Heart right ventricle (tissue), 16 donors: ENCODE data around the gene ATP11A. TPM values are rescaled to one million over a fixed set of nuclear protein-coding genes. Genes with fewer than 3 reads are reported as not detected.

Experiments
- ATAC-seq, 8 donors: fragments of 200-7000 bp; cut with Tn5 transposase; one replicate each; pipeline ENCODE4 v1.9.1; 2020; ENCODE audit warnings: mild to moderate bottlenecking in 8 of 8, moderate library complexity in 8 of 8, moderate number of reproducible peaks in 1 of 8
- DNase-seq, 2 donors: peaks; one replicate each; pipeline ENCODE4 v3.0.0-alpha.2; 2020
- H3K27ac ChIP-seq, 10 donors: fragments of 200-600 bp; sonication (generic) in 2 of 10; one replicate each; pipeline versions ENCODE4 v1.5.0 to v1.8.0; 2020 to 2022; ENCODE audit warnings: mild to moderate bottlenecking in 3 of 10
- H3K27me3 ChIP-seq, 7 donors: fragments of 200-600 bp; one replicate each; pipeline ENCODE4 v1.8.0; 2021 to 2022; ENCODE audit warnings: mild to moderate bottlenecking in 2 of 7
- H3K36me3 ChIP-seq, 9 donors: fragments of 200-600 bp; sonication (generic) in 1 of 9; one replicate each; pipeline versions ENCODE4 v1.5.0 to v1.8.0; 2020 to 2022; ENCODE audit warnings: mild to moderate bottlenecking in 2 of 9
- H3K4me1 ChIP-seq, 9 donors: fragments of 200-600 bp; sonication (generic) in 1 of 9; one replicate each; pipeline versions ENCODE4 v1.5.0 to v1.8.0; 2020 to 2022; ENCODE audit warnings: mild to moderate bottlenecking in 4 of 9
- H3K4me3 ChIP-seq, 10 donors: fragments of 200-600 bp; sonication (generic) in 2 of 10; one replicate each; pipeline versions ENCODE4 v1.5.0 to v1.8.0; 2020 to 2022; ENCODE audit warnings: mild to moderate bottlenecking in 7 of 10, moderate library complexity in 2 of 10
- H3K9me3 ChIP-seq, 11 donors: fragments of 200-600 bp in 10 of 11; sonication (generic) in 2 of 11; one replicate each; pipeline versions ENCODE4 v1.5.0 to v1.8.0; 2013 to 2022; ENCODE audit warnings: mild to moderate bottlenecking in 2 of 11, control low read depth in 1 of 11, moderate library complexity in 1 of 11
- CTCF ChIP-seq, 9 donors: fragments of 200-600 bp; sonication (generic) in 2 of 9; IDR thresholded peaks; one replicate each; pipeline versions ENCODE4 v1.5.0 to v1.8.0; 2021 to 2022; ENCODE audit warnings: antibody characterized with exemption in 9 of 9, mild to moderate bottlenecking in 5 of 9, moderate library complexity in 1 of 9
- WGBS, 2 donors: extraction: QIAGEN DNeasy Blood & Tissue Kit; methylation state at CpG; one replicate each; pipeline ENCODE4 v1.1.7; 2013; ENCODE audit warnings: inconsistent platforms in 1 of 2; 5-methylcytosine and 5-hydroxymethylcytosine counted together
- intact Hi-C, 10 donors: fragments of 100-400 bp; cut with DNase I; formaldehyde crosslinking; loops; one replicate each; pipeline versions ENCODE4 v1.11.1 to v1.14.2; 2022
- polyA plus RNA-seq, 2 donors: library from polyadenylated mRNA; stranded (reverse); fragments of 200-250 nt; gene quantifications; one replicate each; pipeline ENCODE4 v1.2.3, GENCODE V29; 2013
- total RNA-seq, 10 donors: library from RNA; stranded (reverse); fragmentation: NEBNext Ultra II Directional in 3 of 10; extraction: Animal tissue kit (Norgen Biotek cat#: 25700) in 3 of 10; gene quantifications; one replicate each; pipeline versions ENCODE4 v1.2.1 to v1.2.4, GENCODE V29; 2021 to 2023
- donor health status: Arrhythmogenic right ventricular cardiomyopathy.
- donor health status: ischemic (EF 13 %, LVEDD 7.1; RV severe dilation, severe dysfunction).
- donor health status: healthy with polysubstance abuse.
- donor health status: DM: no; HTN: yes; CAD: no.
- donor health status: DM: no; HTN: no; CAD: no.
- donor health status: ischemic (EF 25% LVEDD 6.9; RV normal size, moderate dysfunction).
- donor health status: ischemic (EF 25% LVEDD 5.7; RV mildly dilated, moderate dysfunction).
- donor health status: healthy.
- donor health status: DM: yes; HTN: yes; CAD: no.
- donor health status: Ischemic cardiomyopathy.
- donor health status: ischemic (EF 35%, LVEDD 5.7; RV mildly dilated, moderate dysfunction).
- donor health status: nonischemic (EF 11% LVEDD 7.7; RV severe dilation, severe dysfunction).
- donor health status: DM: yes; HTN: yes; CAD: no.
- donor health status: PGD.
- donor health status: ischemic (EF 29% LVEDD 5.4; RV normal size, mild dysfunction).
- donor health status: nonischemic (EF 23%, LVEDD 6.1; RV moderate dilation, normal function).

The ATP11A gene
- total and polyA plus RNA-seq, 12 donors, result 20.0 to 164 (median 107) TPM

GRCh38 chr13:112728375-112729126 is 38.7 kb downstream of the ATP11A start:
- no peak for TF ChIP-seq CTCF (IDR thresholded peaks at IDR 0.05)
- intact Hi-C loops, result loop anchor here in 3 of 10 donors (5.0 kb wide), 1 partner anchor 36 kb away; the partner anchor contains the start of gene ATP11A (in 3 of the 3)
- 90 to 92% methylated on average over 34 of the region's 34 CpGs for WGBS, 2 donors
- peaks cover 15 to 85% (median 59%) of the 10 kb centered on the region in 9 donors for H3K4me1 ChIP-seq
- no peak for DNase-seq
- no peak for ATAC-seq
- peak overlapping the region; percentile 46 to 93 (median 86) for H3K27ac ChIP-seq
- H3K4me3 ChIP-seq, result no peak overlapping the region
- no peaks in the 10 kb centered on the region for H3K9me3 ChIP-seq
- no peaks in the 10 kb centered on the region for H3K27me3 ChIP-seq
- no peaks in the 10 kb centered on the region for H3K36me3 ChIP-seq

GRCh38 chr13:112729408-112729807 is 39.6 kb downstream of the ATP11A start:
- no peaks in the 10 kb centered on the region for H3K9me3 ChIP-seq
- peaks cover 15 to 87% (median 66%) of the 10 kb centered on the region in 9 donors for H3K4me1 ChIP-seq
- H3K36me3 ChIP-seq, result no peaks in the 10 kb centered on the region
- WGBS, 2 donors, result 44 to 65% methylated on average over 22 of the region's 22 CpGs
- peak overlapping the region; percentile 46 to 93 (median 86) for H3K27ac ChIP-seq
- no peaks in the 10 kb centered on the region for H3K27me3 ChIP-seq
- peak; percentile 77 to 90 (median 83) for ATAC-seq
- DNase-seq, result peak; percentile 70 to 74
- H3K4me3 ChIP-seq, result peak overlapping the region in 1 of 10 donors; percentile 5
- intact Hi-C loops, result loop anchor here in 3 of 10 donors (5.0 kb wide), 1 partner anchor 37 kb away; the partner anchor contains the start of gene ATP11A (in 3 of the 3)
- TF ChIP-seq CTCF (IDR thresholded peaks at IDR 0.05), result no peak

- H3K4me1 ChIP-seq, result peaks cover 10 to 84% (median 65%) of the 10 kb centered on the region in 9 donors
- DNase-seq (peak in 1 of 2 donors; percentile 52), ATAC-seq (peak; percentile 36 to 81 (median 70))
- no peaks in the 10 kb centered on the region for H3K9me3 ChIP-seq
- peak overlapping the region; percentile 46 to 93 (median 86) for H3K27ac ChIP-seq
- H3K36me3 ChIP-seq, result no peaks in the 10 kb centered on the region
- H3K4me3 ChIP-seq, result no peak overlapping the region
- H3K27me3 ChIP-seq, result no peaks in the 10 kb centered on the region
- WGBS, 2 donors, result 55 to 70% methylated on average over 21 of the region's 21 CpGs
- no peak for TF ChIP-seq CTCF (IDR thresholded peaks at IDR 0.05)
- intact Hi-C loops, result loop anchor here in 2 of 10 donors (5.0 kb wide), 2 partner anchors 38 to 42 kb away; partner anchors contain the start of gene ATP11A (in 2 of the 2)
These were observed 40.4 kb downstream of the ATP11A start for GRCh38 chr13:112730157-112730671.
